Cardiac muscle cell (in vitro differentiated cells and primary cell): ENCODE results near the gene PDCD10. TPM values are rescaled to one million over a fixed set of nuclear protein-coding genes. Genes with fewer than 3 reads are reported as not detected.

Experiments
- DNase-seq, 2 donors: peaks; one replicate each; pipeline versions ENCODE4 v3.0.0 to v3.0.0-alpha.2; 2010 to 2017; ENCODE audit warnings: low read depth in 1 of 2, low spot score in 1 of 2
- H3K27ac ChIP-seq: fragments of 200-600 bp; sonication (generic); 2 replicates; pipeline ENCODE4 v1.5.1; 2016
- H3K27me3 ChIP-seq: fragments of 200-600 bp; sonication (generic); 2 replicates; pipeline ENCODE4 v1.6.0; 2016; ENCODE audit warnings: control low read depth
- H3K36me3 ChIP-seq: fragments of 200-600 bp; sonication (generic); 2 replicates; pipeline ENCODE4 v1.5.1; 2016; ENCODE audit warnings: control low read depth
- H3K4me1 ChIP-seq: fragments of 200-600 bp; sonication (generic); 2 replicates; pipeline ENCODE4 v1.8.1; 2017; ENCODE audit warnings: low read depth, mild to moderate bottlenecking, mixed run types
- H3K4me3 ChIP-seq: fragments of 200-600 bp; sonication (generic); 2 replicates; pipeline ENCODE4 v1.5.1; 2016; ENCODE audit warnings: mild to moderate bottlenecking
- H3K9me3 ChIP-seq: fragments of 200-600 bp; sonication (generic); 2 replicates; pipeline ENCODE4 v1.5.1; 2017; ENCODE audit warnings: low read depth, mild to moderate bottlenecking, control low read depth
- polyA plus RNA-seq: library from polyadenylated mRNA; unstranded; fragments of >200 nt; fragmentation: Nextera tagmentation; extraction: Ambion mirVana; gene quantifications from 2 replicates; pipeline ENCODE4 v1.2.1, GENCODE V29; 2016
- total RNA-seq: library from RNA; depleted of rRNA; stranded (reverse); fragments of >200 nt; gene quantifications from 2 replicates; pipeline ENCODE4 v1.2.3, GENCODE V29; 2016
- TF ChIP-seq, protein P1 (sequence below): IDR thresholded peaks from 2 replicates; pipeline ENCODE4 v1.5.1; 2012; ENCODE audit warnings: low read depth, mild to moderate bottlenecking, low read length

PDCD10 gene
- total and polyA plus RNA-seq, 2 experiments from 2014 or later = 39.6 to 56.9 TPM

DNA sequence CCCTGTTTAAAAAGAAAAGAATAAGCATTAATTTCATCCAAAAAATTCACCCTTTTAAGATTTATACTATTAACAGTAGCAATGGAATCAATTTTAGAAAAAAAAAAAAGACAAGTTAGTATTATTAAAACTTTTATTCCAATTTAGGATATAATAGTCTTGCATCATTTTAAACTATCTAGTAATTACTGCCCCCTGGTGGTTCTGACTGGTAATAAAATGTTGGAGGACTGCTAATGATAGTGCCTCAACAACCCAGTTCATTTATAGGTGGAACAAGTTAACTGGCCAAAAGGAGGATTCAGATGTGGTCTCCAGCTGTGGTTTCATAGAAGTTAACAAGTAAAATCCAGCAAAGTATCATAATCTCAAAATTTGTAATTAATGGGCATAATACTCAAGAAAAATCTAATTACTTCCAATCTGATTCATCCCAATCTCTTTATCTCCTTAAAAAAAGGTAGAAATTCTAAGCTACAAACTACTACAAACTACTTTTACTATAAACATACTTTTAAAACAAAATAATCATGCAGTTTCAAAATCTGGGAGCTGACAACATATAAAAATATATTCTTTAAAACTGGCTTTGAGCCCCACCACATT, 50.2 kb downstream of the PDCD10 start:
- TF ChIP-seq, protein P1, sequence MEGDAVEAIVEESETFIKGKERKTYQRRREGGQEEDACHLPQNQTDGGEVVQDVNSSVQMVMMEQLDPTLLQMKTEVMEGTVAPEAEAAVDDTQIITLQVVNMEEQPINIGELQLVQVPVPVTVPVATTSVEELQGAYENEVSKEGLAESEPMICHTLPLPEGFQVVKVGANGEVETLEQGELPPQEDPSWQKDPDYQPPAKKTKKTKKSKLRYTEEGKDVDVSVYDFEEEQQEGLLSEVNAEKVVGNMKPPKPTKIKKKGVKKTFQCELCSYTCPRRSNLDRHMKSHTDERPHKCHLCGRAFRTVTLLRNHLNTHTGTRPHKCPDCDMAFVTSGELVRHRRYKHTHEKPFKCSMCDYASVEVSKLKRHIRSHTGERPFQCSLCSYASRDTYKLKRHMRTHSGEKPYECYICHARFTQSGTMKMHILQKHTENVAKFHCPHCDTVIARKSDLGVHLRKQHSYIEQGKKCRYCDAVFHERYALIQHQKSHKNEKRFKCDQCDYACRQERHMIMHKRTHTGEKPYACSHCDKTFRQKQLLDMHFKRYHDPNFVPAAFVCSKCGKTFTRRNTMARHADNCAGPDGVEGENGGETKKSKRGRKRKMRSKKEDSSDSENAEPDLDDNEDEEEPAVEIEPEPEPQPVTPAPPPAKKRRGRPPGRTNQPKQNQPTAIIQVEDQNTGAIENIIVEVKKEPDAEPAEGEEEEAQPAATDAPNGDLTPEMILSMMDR = peak; percentile 62
- Histone ChIP-seq H3K36me3 (peaks cover 18% of the 10 kb centered on the region), H3K27ac (no peak overlapping the region)

DNA sequence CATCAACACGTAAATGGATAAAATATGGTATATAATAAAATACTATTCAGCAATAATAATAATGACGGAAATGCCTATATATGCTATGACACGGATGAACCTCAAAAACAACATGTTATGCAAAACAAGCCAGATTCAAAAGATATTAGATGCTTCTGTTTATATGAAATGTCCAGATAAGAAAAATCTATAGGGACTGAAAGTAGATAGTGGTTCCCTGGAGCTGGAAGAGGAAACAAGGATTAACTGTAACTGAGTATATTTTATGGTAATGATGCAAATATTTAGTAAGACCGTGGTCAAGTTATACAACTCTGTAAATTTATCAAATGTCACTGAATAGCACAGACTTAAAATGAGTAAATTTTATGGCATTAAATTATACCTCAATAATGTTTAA, 55.2 kb downstream of the PDCD10 start:
- no peak overlapping the region for H3K4me3 ChIP-seq
- H3K36me3 ChIP-seq = peaks cover 18% of the 10 kb centered on the region
- no peak for DNase-seq
- TF ChIP-seq, protein P1 = no peak
- H3K27ac ChIP-seq = no peak overlapping the region
- H3K9me3 ChIP-seq = no peaks in the 10 kb centered on the region
- no peaks in the 10 kb centered on the region for H3K27me3 ChIP-seq
- H3K4me1 ChIP-seq = no peaks in the 10 kb centered on the region

More for the DNA sequence above, 50.2 kb downstream of the PDCD10 start:
- no peaks in the 10 kb centered on the region for H3K9me3 ChIP-seq
- peak; percentile 70 to 81 for DNase-seq
- no peaks in the 10 kb centered on the region for H3K4me1 ChIP-seq
- no peaks in the 10 kb centered on the region for H3K27me3 ChIP-seq
- H3K4me3 ChIP-seq = no peak overlapping the region

DNA sequence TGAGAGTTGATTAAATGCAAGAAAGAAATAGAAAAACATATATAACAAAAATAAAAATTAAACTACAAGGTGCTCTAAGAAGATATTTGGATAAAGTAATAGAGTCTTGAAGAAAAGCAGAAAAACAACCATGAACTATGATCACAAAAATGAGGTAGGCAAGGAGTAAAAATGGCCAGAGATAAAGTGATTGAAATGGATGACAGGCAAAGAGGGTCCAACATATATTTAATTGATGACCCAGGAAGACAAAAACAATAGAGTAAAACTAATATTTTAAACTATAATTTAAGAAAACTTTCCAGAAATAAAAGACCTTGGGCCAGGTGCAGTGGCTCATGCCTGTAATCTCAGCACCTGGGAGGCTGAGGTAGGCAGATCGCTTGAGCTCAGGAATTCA, 58.8 kb downstream of the PDCD10 start:
- H3K4me1 ChIP-seq = no peaks in the 10 kb centered on the region
- no peak overlapping the region for H3K27ac ChIP-seq
- H3K36me3 ChIP-seq = no peaks in the 10 kb centered on the region
- H3K4me3 ChIP-seq = no peak overlapping the region
- no peaks in the 10 kb centered on the region for H3K27me3 ChIP-seq
- no peaks in the 10 kb centered on the region for H3K9me3 ChIP-seq
- TF ChIP-seq, protein P1 = no peak
- DNase-seq = no peak

DNA sequence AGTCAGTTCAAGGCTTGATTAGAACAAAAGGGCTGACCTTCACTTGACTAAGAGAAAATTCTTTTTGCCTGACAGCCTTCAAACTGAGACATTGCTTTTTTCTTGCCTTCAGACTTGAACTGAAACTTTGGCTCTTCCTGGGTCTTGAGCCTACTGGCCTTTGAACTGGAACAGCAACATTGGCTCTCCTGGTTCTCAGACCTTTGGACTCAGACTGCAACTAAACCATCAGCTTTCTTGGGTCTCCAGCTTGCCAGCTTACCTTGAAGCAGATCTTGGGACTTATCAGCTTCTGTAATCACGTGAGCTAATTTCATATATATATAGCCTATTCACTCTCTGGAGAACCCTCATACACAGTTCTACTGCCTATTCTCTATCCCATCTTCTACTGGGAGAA, 61.5 kb downstream of the PDCD10 start:
- no peak for DNase-seq
- Histone ChIP-seq H3K9me3 (no peaks in the 10 kb centered on the region), H3K27me3 (no peaks in the 10 kb centered on the region), H3K27ac (no peak overlapping the region), H3K4me3 (no peak overlapping the region), H3K4me1 (no peaks in the 10 kb centered on the region), H3K36me3 (no peaks in the 10 kb centered on the region)
- TF ChIP-seq, protein P1 = no peak

DNA sequence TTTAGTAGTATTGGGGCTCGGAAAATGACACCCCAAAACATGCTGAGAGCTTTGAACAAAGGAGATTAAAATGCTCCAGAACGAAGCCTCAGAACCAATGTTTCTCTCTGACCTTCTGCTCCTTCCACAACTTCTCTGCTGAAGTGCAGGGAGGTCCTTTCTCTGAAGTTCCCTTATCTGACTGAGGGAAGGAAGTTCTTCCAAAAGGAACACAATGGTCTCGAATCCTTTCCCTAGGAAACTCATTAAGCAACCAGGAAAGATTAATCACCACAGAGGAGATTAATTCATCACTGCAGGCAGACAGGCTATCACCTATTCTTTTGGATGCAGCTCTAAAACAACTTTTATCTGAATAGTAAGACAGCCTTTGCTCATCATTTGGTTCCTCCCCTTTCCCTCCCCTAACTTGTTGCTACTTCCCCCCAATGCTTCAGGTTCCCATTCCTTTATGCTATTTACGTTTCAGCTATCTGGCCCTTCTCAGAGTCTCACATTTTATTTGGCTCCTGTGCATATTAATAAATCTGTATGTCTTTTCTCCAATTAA, 62.7 kb downstream of the PDCD10 start:
- H3K36me3 ChIP-seq = no peaks in the 10 kb centered on the region
- H3K4me1 ChIP-seq = no peaks in the 10 kb centered on the region
- TF ChIP-seq, protein P1 = no peak
- no peak overlapping the region for H3K4me3 ChIP-seq
- H3K27me3 ChIP-seq = no peaks in the 10 kb centered on the region
- no peak overlapping the region for H3K27ac ChIP-seq
- peak in 1 of 2 donors; percentile 13 for DNase-seq
- no peaks in the 10 kb centered on the region for H3K9me3 ChIP-seq
